ENCODE measurements around the gene KIAA0232.
"Not testable (repeated sequence)": the region's sequence is repeated elsewhere in the genome, so short reads cannot be mapped to it uniquely, and the experiment has no call there.

Gene KIAA0232

GRCh38 chr4:6775746-6776145, 6.8 kb upstream of the KIAA0232 start:
- DNase-seq (ENCODE audit: low read depth in 2 of 2, low spot score in 1 of 2): no peak

- DNase-seq (ENCODE audit: low read depth in 2 of 2, low spot score in 1 of 2): no peak
Observed at GRCh38 chr4:6776920-6777635, 5.4 kb upstream of the KIAA0232 start.

- DNase-seq (ENCODE audit: low read depth in 2 of 2, low spot score in 1 of 2): peak in 1 of 2 donors; percentile 8
Observed at GRCh38 chr4:6777636-6778281, 4.8 kb upstream of the KIAA0232 start.

GRCh38 chr4:6778435-6778834, 4.1 kb upstream of the KIAA0232 start:
- DNase-seq (ENCODE audit: low read depth in 2 of 2, low spot score in 1 of 2): no peak

GRCh38 chr4:6779667-6780565, 2.6 kb upstream of the KIAA0232 start:
- DNase-seq (ENCODE audit: low read depth in 2 of 2, low spot score in 1 of 2): no peak

GRCh38 chr4:6781113-6781512, 1.4 kb upstream of the KIAA0232 start:
- DNase-seq (ENCODE audit: low read depth in 2 of 2, low spot score in 1 of 2): no peak

- no peak for DNase-seq (ENCODE audit: low read depth in 2 of 2, low spot score in 1 of 2)
Observed at GRCh38 chr4:6781561-6781960, 966 bp upstream of the KIAA0232 start.

- no peak for DNase-seq (ENCODE audit: low read depth in 2 of 2, low spot score in 1 of 2)
Observed at GRCh38 chr4:6782846-6783110, 251 bp downstream of the KIAA0232 start.

- peak; percentile 74 to 82 for DNase-seq (ENCODE audit: low read depth in 2 of 2, low spot score in 1 of 2)
Observed at GRCh38 chr4:6783111-6783981, 819 bp downstream of the KIAA0232 start.

- no peak for DNase-seq (ENCODE audit: low read depth in 2 of 2, low spot score in 1 of 2)
Observed at GRCh38 chr4:6785572-6785925, 3.0 kb downstream of the KIAA0232 start.

- DNase-seq (ENCODE audit: low read depth in 2 of 2, low spot score in 1 of 2): no peak
Observed at GRCh38 chr4:6788123-6788522, 5.6 kb downstream of the KIAA0232 start.

GRCh38 chr4:6791245-6791644, 8.7 kb downstream of the KIAA0232 start:
- not testable (repeated sequence) for DNase-seq (ENCODE audit: low read depth in 2 of 2, low spot score in 1 of 2)

GRCh38 chr4:6791796-6792195, 9.3 kb downstream of the KIAA0232 start:
- DNase-seq (ENCODE audit: low read depth in 2 of 2, low spot score in 1 of 2): not testable (repeated sequence)

GRCh38 chr4:6794189-6794588, 11.7 kb downstream of the KIAA0232 start:
- no peak for DNase-seq (ENCODE audit: low read depth in 2 of 2, low spot score in 1 of 2)

- DNase-seq (ENCODE audit: low read depth in 2 of 2, low spot score in 1 of 2): no peak
Observed at GRCh38 chr4:6795821-6796220, 13.3 kb downstream of the KIAA0232 start.

- not testable (repeated sequence) for DNase-seq (ENCODE audit: low read depth in 2 of 2, low spot score in 1 of 2)
Observed at GRCh38 chr4:6797368-6797767, 14.8 kb downstream of the KIAA0232 start.

GRCh38 chr4:6799091-6799490, 16.6 kb downstream of the KIAA0232 start:
- no peak for DNase-seq (ENCODE audit: low read depth in 2 of 2, low spot score in 1 of 2)

GRCh38 chr4:6802025-6802424, 19.5 kb downstream of the KIAA0232 start:
- no peak for DNase-seq (ENCODE audit: low read depth in 2 of 2, low spot score in 1 of 2)

GRCh38 chr4:6802626-6803025, 20.1 kb downstream of the KIAA0232 start:
- no peak for DNase-seq (ENCODE audit: low read depth in 2 of 2, low spot score in 1 of 2)

GRCh38 chr4:6803246-6803645, 20.7 kb downstream of the KIAA0232 start:
- no peak for DNase-seq (ENCODE audit: low read depth in 2 of 2, low spot score in 1 of 2)

- DNase-seq (ENCODE audit: low read depth in 2 of 2, low spot score in 1 of 2): no peak
Observed at GRCh38 chr4:6804082-6804752, 21.7 kb downstream of the KIAA0232 start.

Measured in stimulated activated CD8-positive, alpha-beta memory T cell treated with anti-CD3 and anti-CD28 coated beads, Interleukin-4, amount 100 ng/mL, for 1 hour (primary cell).